HG02885 (cell line): ENCODE measurements around the gene OGT.

Source experiments
- ATAC-seq: cut with Tn5 transposase; IDR thresholded peaks from one replicate; pipeline ENCODE4 v1.9.1; 2021; ENCODE audit warnings: mild to moderate bottlenecking; ENCODE audit not compliant: unreplicated experiment, poor library complexity

OGT gene

GRCh38 chrX:71618787-71619186, 85.9 kb downstream of the OGT start:
- no peak for ATAC-seq

DNA sequence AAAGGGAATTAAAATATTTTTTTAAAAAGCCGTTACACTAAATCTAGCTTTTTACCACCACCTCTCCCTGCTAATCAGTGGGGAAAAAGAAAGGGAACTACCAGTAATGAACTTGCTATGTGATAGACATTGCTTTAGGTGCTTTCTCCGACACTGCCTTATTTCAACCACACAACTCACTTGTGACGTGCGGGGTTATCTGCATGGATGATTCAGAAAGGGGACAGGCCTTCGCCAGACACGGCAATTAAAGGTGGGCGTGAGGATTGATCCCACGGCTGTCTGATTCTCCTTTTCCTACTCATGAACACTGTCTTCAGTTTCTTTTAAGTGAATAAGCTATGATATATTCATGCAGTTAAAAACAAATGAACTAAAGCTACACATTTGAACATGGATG, 86.3 kb downstream of the OGT start:
- ATAC-seq: no peak

GRCh38 chrX:71619986-71620385, 87.1 kb downstream of the OGT start:
- ATAC-seq: no peak

- no peak for ATAC-seq
Observed at GRCh38 chrX:71621603-71622002, 88.7 kb downstream of the OGT start.

DNA sequence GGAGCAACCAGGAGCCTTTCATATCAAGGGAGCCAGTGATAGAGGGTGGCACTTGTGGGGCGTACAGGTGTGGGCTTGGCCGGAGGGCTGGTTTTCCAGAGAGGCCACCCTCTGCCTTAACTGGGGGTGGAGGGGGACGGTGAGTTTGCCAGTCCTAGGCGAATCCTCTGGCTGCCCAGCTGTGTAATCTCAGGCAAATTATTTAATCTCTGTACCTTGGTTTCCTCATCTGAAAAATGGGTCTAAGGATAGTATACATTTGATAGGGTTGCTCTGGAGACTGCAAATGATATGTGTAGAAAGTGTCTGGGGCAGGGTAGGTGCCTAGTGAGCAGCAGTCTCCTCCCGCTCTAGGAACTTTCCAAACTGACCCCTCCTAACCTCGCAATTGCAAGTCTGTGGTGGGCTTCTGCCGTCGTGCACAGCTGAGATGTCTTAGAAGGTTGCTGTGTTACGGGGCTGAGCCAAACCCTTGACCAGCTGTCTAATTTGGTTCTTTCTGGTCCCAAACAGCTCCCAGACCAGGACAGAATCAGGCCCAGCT, 89.2 kb downstream of the OGT start:
- ATAC-seq: peak; percentile 0

DNA sequence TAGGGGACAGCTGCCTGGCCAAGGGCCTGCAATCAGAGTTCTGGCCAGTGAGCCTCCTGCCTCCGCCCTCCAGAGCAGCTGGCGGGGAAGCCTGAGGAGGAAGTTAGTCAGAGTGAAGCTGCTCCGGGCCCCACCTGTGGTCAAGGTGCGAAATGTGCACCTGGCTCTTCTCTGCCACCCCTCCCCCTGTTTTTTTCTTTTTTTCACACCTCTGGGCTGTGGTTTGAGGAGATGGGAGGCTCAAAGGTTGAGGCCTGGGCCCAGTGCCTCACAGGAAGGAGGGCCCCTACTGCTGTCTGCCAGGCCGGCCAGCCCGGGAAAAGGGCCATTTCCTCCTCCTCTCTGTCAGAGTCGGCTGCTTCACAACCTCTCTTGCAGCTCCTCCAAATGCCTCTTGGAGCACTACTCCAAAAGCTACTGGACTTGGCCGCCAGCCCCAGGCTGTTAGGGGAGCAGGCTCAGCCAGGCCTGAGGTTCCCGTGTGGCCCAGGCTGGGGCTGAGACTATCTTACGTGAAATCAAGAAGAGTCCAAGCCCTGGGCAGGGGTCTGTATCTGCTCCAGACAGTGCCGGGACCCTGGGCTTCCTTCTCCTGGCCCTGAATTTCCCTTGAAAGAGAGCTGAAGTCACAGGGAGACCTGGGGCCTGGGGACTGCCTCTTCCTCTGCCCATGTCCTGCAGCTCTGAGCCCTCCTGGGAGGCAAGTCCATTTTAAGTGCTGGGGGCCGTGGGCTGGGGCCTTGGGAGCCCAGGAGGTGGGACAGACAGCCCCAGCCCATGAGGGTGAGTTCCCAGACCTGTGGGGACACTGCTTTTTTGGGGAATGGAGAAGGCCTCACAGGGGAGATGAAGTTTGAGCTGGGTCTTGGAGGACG, 89.9 kb downstream of the OGT start:
- peak; percentile 54 for ATAC-seq

GRCh38 chrX:71623714-71624113, 90.8 kb downstream of the OGT start:
- ATAC-seq: no peak

DNA sequence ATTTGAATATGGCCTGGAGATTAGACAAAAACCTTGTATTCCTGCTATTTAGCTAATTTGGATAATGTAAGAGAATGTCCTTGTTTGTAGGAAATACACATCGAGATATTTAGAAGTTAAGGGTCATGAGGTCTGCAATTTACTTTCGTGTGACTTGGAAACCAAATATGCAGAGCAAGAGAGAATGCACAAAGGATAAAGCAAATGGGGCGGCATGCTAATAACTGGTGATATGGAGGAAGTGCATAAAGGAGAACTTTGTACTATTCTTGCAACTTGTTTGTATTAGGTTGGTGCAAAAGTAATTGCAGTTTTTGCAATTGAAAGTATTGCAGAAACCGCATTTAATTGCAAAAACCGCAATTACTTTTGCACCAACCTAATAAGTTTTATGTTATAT, 92.6 kb downstream of the OGT start:
- ATAC-seq: no peak
